ENCODE data around the gene RHOU.

RHOU gene

GRCh38 chr1:228749765-228750164 is 14.5 kb downstream of the RHOU start:
- H3K79me2 ChIP-seq (ENCODE audit: control insufficient read depth, insufficient read depth, low read length, unreplicated experiment): no peaks in the 10 kb centered on the region
- H3K36me3 ChIP-seq (ENCODE audit: insufficient read depth, low read length): no peaks in the 10 kb centered on the region
- H2AFZ ChIP-seq (ENCODE audit: low read length, unreplicated experiment): no peak overlapping the region
- no peak overlapping the region for H3K4me3 ChIP-seq (ENCODE audit: low read depth, low read length)
- peaks cover 3% of the 10 kb centered on the region for H3K4me1 ChIP-seq (ENCODE audit: control insufficient read depth, insufficient read depth, low read length, unreplicated experiment)
- peaks cover 64% of the 10 kb centered on the region for H3K27me3 ChIP-seq (ENCODE audit: insufficient read depth, low read length)
- H3K27ac ChIP-seq (ENCODE audit: low read depth, low read length): no peak overlapping the region

GRCh38 chr1:228750915-228751314 is 15.6 kb downstream of the RHOU start:
- Histone ChIP-seq H2AFZ (ENCODE audit: low read length, unreplicated experiment) (no peak overlapping the region), H3K27me3 (ENCODE audit: insufficient read depth, low read length) (peaks cover 76% of the 10 kb centered on the region), H3K4me1 (ENCODE audit: control insufficient read depth, insufficient read depth, low read length, unreplicated experiment) (peaks cover 3% of the 10 kb centered on the region), H3K36me3 (ENCODE audit: insufficient read depth, low read length) (no peaks in the 10 kb centered on the region), H3K79me2 (ENCODE audit: control insufficient read depth, insufficient read depth, low read length, unreplicated experiment) (no peaks in the 10 kb centered on the region), H3K4me3 (ENCODE audit: low read depth, low read length) (no peak overlapping the region), H3K27ac (ENCODE audit: low read depth, low read length) (no peak overlapping the region)

- H3K27me3 ChIP-seq (ENCODE audit: insufficient read depth, low read length): peaks cover 82% of the 10 kb centered on the region
- H3K4me1 ChIP-seq (ENCODE audit: control insufficient read depth, insufficient read depth, low read length, unreplicated experiment): peaks cover 3% of the 10 kb centered on the region
- no peak overlapping the region for H3K27ac ChIP-seq (ENCODE audit: low read depth, low read length)
- H3K79me2 ChIP-seq (ENCODE audit: control insufficient read depth, insufficient read depth, low read length, unreplicated experiment): no peaks in the 10 kb centered on the region
- no peak overlapping the region for H2AFZ ChIP-seq (ENCODE audit: low read length, unreplicated experiment)
- H3K4me3 ChIP-seq (ENCODE audit: low read depth, low read length): no peak overlapping the region
- H3K36me3 ChIP-seq (ENCODE audit: insufficient read depth, low read length): no peaks in the 10 kb centered on the region
Measured at GRCh38 chr1:228751360-228752098, 16.2 kb downstream of the RHOU start.

GRCh38 chr1:228752258-228752657 is 17.0 kb downstream of the RHOU start:
- Histone ChIP-seq H3K27me3 (ENCODE audit: insufficient read depth, low read length) (peaks cover 89% of the 10 kb centered on the region), H3K4me3 (ENCODE audit: low read depth, low read length) (no peak overlapping the region), H3K79me2 (ENCODE audit: control insufficient read depth, insufficient read depth, low read length, unreplicated experiment) (no peaks in the 10 kb centered on the region), H3K4me1 (ENCODE audit: control insufficient read depth, insufficient read depth, low read length, unreplicated experiment) (peaks cover 3% of the 10 kb centered on the region), H2AFZ (ENCODE audit: low read length, unreplicated experiment) (no peak overlapping the region), H3K36me3 (ENCODE audit: insufficient read depth, low read length) (no peaks in the 10 kb centered on the region), H3K27ac (ENCODE audit: low read depth, low read length) (no peak overlapping the region)

GRCh38 chr1:228752675-228753265 is 17.5 kb downstream of the RHOU start:
- Histone ChIP-seq H3K36me3 (ENCODE audit: insufficient read depth, low read length) (no peaks in the 10 kb centered on the region), H3K4me3 (ENCODE audit: low read depth, low read length) (no peak overlapping the region), H2AFZ (ENCODE audit: low read length, unreplicated experiment) (no peak overlapping the region), H3K79me2 (ENCODE audit: control insufficient read depth, insufficient read depth, low read length, unreplicated experiment) (no peaks in the 10 kb centered on the region), H3K27ac (ENCODE audit: low read depth, low read length) (no peak overlapping the region), H3K27me3 (ENCODE audit: insufficient read depth, low read length) (peaks cover 94% of the 10 kb centered on the region), H3K4me1 (ENCODE audit: control insufficient read depth, insufficient read depth, low read length, unreplicated experiment) (peaks cover 3% of the 10 kb centered on the region)

DNA sequence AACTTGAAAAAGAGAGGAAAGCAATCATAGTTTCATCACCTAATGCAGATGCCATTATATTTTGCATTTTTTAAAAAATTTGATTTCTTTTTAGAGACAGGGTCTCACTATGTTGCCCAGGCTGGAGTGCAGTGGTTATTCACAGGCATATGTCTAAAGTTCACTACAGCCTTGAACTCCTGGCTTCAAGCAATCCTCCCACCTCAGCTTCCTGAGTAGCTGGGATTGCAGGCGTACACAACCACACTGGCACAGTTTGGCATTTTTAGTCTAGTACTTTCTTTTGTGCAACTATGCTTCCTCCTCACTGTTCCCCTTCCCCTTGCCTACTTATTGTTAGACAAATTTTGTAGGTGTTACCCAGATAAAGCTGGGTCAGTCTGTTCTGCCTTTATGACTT is 18.0 kb downstream of the RHOU start:
- Histone ChIP-seq H3K27me3 (ENCODE audit: insufficient read depth, low read length) (peaks cover 97% of the 10 kb centered on the region), H3K79me2 (ENCODE audit: control insufficient read depth, insufficient read depth, low read length, unreplicated experiment) (no peaks in the 10 kb centered on the region), H3K4me3 (ENCODE audit: low read depth, low read length) (no peak overlapping the region), H3K4me1 (ENCODE audit: control insufficient read depth, insufficient read depth, low read length, unreplicated experiment) (peaks cover 3% of the 10 kb centered on the region), H2AFZ (ENCODE audit: low read length, unreplicated experiment) (no peak overlapping the region), H3K27ac (ENCODE audit: low read depth, low read length) (no peak overlapping the region), H3K36me3 (ENCODE audit: insufficient read depth, low read length) (no peaks in the 10 kb centered on the region)

DNA sequence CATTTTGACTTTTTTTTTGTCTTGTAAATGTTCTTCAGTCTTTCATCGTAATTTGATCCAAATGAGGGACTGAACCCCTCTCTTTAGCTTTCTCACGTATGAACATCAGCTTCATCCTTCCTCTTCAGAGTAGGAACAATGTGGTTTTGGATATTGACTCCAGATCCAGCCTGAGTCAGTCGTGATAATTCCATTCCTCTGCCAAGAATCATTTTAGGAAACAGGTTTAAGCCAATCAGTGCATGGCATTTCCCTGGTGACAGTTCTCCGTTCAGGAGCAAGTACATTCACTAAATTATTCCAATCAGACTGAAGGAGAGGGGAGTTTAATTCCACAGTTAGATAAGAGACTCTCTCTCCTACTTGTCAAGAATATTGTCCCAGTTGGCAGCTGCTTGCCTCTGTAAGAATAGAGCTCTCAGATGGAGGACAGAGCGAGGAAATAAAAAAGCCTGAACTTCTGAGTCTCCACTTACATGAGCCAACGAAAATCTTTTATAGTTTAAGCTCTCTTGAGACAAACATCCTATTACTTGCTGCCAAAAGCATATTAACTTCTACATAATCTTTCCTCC is 18.6 kb downstream of the RHOU start:
- H3K4me1 ChIP-seq (ENCODE audit: control insufficient read depth, insufficient read depth, low read length, unreplicated experiment): peaks cover 3% of the 10 kb centered on the region
- H3K27me3 ChIP-seq (ENCODE audit: insufficient read depth, low read length): peaks cover 98% of the 10 kb centered on the region
- no peaks in the 10 kb centered on the region for H3K79me2 ChIP-seq (ENCODE audit: control insufficient read depth, insufficient read depth, low read length, unreplicated experiment)
- H3K4me3 ChIP-seq (ENCODE audit: low read depth, low read length): no peak overlapping the region
- no peak overlapping the region for H2AFZ ChIP-seq (ENCODE audit: low read length, unreplicated experiment)
- no peak overlapping the region for H3K27ac ChIP-seq (ENCODE audit: low read depth, low read length)
- no peaks in the 10 kb centered on the region for H3K36me3 ChIP-seq (ENCODE audit: insufficient read depth, low read length)

DNA sequence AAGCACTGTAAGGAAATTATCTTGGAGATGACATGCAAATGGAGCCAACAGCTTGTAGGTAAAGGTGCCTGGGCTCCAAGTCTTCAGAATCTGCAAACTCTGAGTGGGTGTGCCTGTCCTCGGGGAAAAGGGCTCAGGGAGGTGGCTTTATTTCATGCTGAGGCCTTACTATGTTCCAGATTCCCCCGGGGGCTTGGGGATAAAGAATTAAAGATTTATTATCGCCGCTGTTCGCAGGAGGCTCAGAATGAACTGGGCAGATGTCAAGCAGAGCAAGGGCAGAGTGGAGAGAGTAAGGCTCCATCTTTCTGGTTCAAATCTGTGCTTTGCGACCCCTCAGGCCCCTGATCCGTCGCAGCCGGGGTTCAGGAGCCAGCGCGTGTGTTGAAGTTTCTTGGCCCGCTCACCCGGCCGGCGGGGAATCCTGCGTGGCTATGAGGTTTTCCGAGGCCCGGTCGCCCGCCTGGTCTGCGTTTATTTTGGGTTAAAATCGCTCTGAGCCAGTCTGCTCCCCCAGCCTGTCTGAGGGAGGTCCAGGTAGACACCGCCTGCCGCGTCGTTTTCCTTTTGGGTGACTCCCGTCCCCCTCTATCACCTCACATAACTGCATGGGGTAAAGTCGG is 19.5 kb downstream of the RHOU start:
- H3K4me3 ChIP-seq (ENCODE audit: low read depth, low read length): no peak overlapping the region
- peaks cover 3% of the 10 kb centered on the region for H3K4me1 ChIP-seq (ENCODE audit: control insufficient read depth, insufficient read depth, low read length, unreplicated experiment)
- H2AFZ ChIP-seq (ENCODE audit: low read length, unreplicated experiment): no peak overlapping the region
- H3K27me3 ChIP-seq (ENCODE audit: insufficient read depth, low read length): peaks cover 96% of the 10 kb centered on the region
- no peaks in the 10 kb centered on the region for H3K79me2 ChIP-seq (ENCODE audit: control insufficient read depth, insufficient read depth, low read length, unreplicated experiment)
- no peaks in the 10 kb centered on the region for H3K36me3 ChIP-seq (ENCODE audit: insufficient read depth, low read length)
- no peak overlapping the region for H3K27ac ChIP-seq (ENCODE audit: low read depth, low read length)

GRCh38 chr1:228755800-228756199 is 20.5 kb downstream of the RHOU start:
- Histone ChIP-seq H3K27me3 (ENCODE audit: insufficient read depth, low read length) (peaks cover 95% of the 10 kb centered on the region), H3K4me3 (ENCODE audit: low read depth, low read length) (no peak overlapping the region), H3K36me3 (ENCODE audit: insufficient read depth, low read length) (no peaks in the 10 kb centered on the region), H3K27ac (ENCODE audit: low read depth, low read length) (no peak overlapping the region), H3K4me1 (ENCODE audit: control insufficient read depth, insufficient read depth, low read length, unreplicated experiment) (peaks cover 3% of the 10 kb centered on the region), H2AFZ (ENCODE audit: low read length, unreplicated experiment) (no peak overlapping the region), H3K79me2 (ENCODE audit: control insufficient read depth, insufficient read depth, low read length, unreplicated experiment) (no peaks in the 10 kb centered on the region)

DNA sequence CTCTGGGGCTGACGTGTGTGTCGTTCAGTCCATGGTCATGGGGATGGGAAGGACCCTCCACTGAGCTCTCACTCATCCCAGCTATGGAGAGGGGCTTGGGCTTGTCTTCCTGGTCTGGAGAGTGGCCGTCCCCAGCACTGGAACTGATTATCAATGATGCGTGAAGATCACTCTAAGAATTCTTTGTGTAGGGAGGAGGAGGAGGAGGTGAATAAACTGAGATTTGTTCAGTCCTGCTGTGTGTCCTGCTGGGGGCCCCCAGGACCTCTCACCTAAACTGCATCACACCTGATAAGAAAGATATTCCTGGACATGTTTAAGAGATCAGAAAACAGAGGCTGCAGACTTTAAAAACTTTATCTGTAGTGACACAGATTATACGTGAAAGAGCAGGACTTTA is 21.2 kb downstream of the RHOU start:
- Histone ChIP-seq H3K27me3 (ENCODE audit: insufficient read depth, low read length) (peaks cover 94% of the 10 kb centered on the region), H3K36me3 (ENCODE audit: insufficient read depth, low read length) (no peaks in the 10 kb centered on the region), H3K4me3 (ENCODE audit: low read depth, low read length) (no peak overlapping the region), H3K79me2 (ENCODE audit: control insufficient read depth, insufficient read depth, low read length, unreplicated experiment) (no peaks in the 10 kb centered on the region), H3K27ac (ENCODE audit: low read depth, low read length) (no peak overlapping the region), H3K4me1 (ENCODE audit: control insufficient read depth, insufficient read depth, low read length, unreplicated experiment) (peaks cover 3% of the 10 kb centered on the region), H2AFZ (ENCODE audit: low read length, unreplicated experiment) (no peak overlapping the region)

All from ACC112 (cell line).